AG04449 (cell line): ENCODE results near the gene RIPOR3.

Experiments used
- CTCF ChIA-PET: fragments of 350-600 bp; formaldehyde crosslinking; extraction: SDS; loops from one replicate; lab custom pipeline; 2021; ENCODE audit warnings: antibody characterized with exemption; lab: Yijun Ruan, JAX
- POLR2A ChIA-PET: fragments of 400-600, 350-600 bp; formaldehyde crosslinking; extraction: SDS; loops from one replicate; lab custom pipeline; 2020; ENCODE audit warnings: antibody characterized with exemption, inconsistent platforms; lab: Yijun Ruan, JAX
- DNase-seq: peaks from one replicate; pipeline ENCODE4 v3.0.0-alpha.2; 2010; ENCODE audit warnings: low read depth, low spot score
- H3K4me3 ChIP-seq: 2 replicates; pipeline ENCODE4 v1.5.1; 2011; ENCODE audit warnings: low read depth, mild to moderate bottlenecking, control low read depth, low read length
- CTCF ChIP-seq: IDR thresholded peaks from one replicate; pipeline ENCODE4 v1.5.1; 2011; ENCODE audit warnings: mild to moderate bottlenecking, moderate library complexity, low read length, control low read depth, inconsistent platforms; ENCODE audit not compliant: insufficient read depth; ENCODE audit errors: missing control alignments

The RIPOR3 gene

GRCh38 chr20:50579511-50579910 lies 111.8 kb downstream of the RIPOR3 start:
- no peak for DNase-seq
- H3K4me3 ChIP-seq: no peak overlapping the region
- ChIA-PET CTCF (interaction anchor here (0.6 to 9.3 kb wide), 27 partner anchors 8 to 397 kb away, joined by 3 to 113 read pairs (median 3); no protein-coding TSS in a partner anchor), POLR2A (no interaction called here)
- no peak for TF ChIP-seq CTCF

GRCh38 chr20:50578778-50579165 lies 112.6 kb downstream of the RIPOR3 start:
- ChIA-PET CTCF (interaction anchor here (1.0 to 9.3 kb wide), 15 partner anchors 8 to 209 kb away, joined by 3 to 113 read pairs (median 5); no protein-coding TSS in a partner anchor), POLR2A (no interaction called here)
- H3K4me3 ChIP-seq: no peak overlapping the region
- DNase-seq: no peak
- TF ChIP-seq CTCF: no peak

- no peak for TF ChIP-seq CTCF
- no peak for DNase-seq
- ChIA-PET POLR2A (no interaction called here), CTCF (interaction anchor here (0.9 to 9.3 kb wide), 13 partner anchors 9 to 392 kb away, joined by 3 to 113 read pairs (median 11); no protein-coding TSS in a partner anchor)
- H3K4me3 ChIP-seq: no peak overlapping the region
Measured at GRCh38 chr20:50578061-50578777, 113.1 kb downstream of the RIPOR3 start.

GRCh38 chr20:50577175-50578018 lies 113.9 kb downstream of the RIPOR3 start:
- no peak for TF ChIP-seq CTCF
- no peak overlapping the region for H3K4me3 ChIP-seq
- CTCF ChIA-PET: interaction anchor here (0.6 to 9.3 kb wide), 15 partner anchors 10 to 517 kb away, joined by 3 to 113 read pairs (median 7); partner anchors contain the start of gene CEBPB
- POLR2A ChIA-PET: no interaction called here
- no peak for DNase-seq

- POLR2A ChIA-PET: no interaction called here
- CTCF ChIA-PET: interaction anchor here (0.6 to 9.3 kb wide), 33 partner anchors 11 to 516 kb away, joined by 3 to 113 read pairs (median 5); partner anchors contain the start of gene CEBPB
- H3K4me3 ChIP-seq: no peak overlapping the region
- peak; percentile 89 for TF ChIP-seq CTCF
- no peak for DNase-seq
Measured at GRCh38 chr20:50575865-50576720, 115.2 kb downstream of the RIPOR3 start.
